ENCODE measurements around the gene SGIP1. TPM values are rescaled to one million over a fixed set of nuclear protein-coding genes. Genes with fewer than 3 reads are reported as not detected.
"Not testable (repeated sequence)": the region's sequence is repeated elsewhere in the genome, so short reads cannot be mapped to it uniquely, and the experiment has no call there.

Gene SGIP1
- polyA plus RNA-seq, 1 experiment: 110 TPM

DNA sequence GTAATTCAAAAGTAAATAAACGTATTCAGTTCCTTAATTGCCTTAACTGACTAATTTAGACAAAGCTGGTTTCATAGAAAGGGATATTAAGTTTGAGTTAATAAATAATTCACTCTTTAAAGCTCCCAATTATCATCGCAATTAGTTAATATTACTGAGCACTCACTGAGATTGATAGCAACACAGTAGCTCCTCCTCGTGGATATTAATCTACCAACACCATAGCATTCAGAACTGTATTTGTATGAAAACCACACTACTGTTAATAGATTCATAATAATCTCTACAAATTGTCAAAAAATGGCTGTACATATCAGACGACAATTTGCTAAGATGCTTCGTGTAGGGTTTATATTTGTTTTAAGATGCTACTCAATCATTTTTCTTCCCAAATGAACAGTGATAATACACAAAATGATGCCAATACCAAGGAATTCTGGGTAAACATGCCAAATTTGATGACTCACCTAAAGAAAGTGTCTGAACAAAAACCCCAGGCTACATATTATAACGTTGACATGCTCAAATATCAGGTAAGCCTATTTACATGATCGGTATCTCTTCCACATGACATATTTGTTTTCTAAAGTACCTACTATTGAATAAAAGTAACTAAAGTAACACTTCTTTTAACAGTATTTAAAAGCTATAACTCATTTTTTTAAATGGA is 199.5 kb downstream of the SGIP1 start:
- TF ChIP-seq, protein P1, sequence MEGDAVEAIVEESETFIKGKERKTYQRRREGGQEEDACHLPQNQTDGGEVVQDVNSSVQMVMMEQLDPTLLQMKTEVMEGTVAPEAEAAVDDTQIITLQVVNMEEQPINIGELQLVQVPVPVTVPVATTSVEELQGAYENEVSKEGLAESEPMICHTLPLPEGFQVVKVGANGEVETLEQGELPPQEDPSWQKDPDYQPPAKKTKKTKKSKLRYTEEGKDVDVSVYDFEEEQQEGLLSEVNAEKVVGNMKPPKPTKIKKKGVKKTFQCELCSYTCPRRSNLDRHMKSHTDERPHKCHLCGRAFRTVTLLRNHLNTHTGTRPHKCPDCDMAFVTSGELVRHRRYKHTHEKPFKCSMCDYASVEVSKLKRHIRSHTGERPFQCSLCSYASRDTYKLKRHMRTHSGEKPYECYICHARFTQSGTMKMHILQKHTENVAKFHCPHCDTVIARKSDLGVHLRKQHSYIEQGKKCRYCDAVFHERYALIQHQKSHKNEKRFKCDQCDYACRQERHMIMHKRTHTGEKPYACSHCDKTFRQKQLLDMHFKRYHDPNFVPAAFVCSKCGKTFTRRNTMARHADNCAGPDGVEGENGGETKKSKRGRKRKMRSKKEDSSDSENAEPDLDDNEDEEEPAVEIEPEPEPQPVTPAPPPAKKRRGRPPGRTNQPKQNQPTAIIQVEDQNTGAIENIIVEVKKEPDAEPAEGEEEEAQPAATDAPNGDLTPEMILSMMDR (IDR thresholded peaks at IDR 0.05; ENCODE audit: low read depth, low read length): no peak
- Histone ChIP-seq H3K9me3 (ENCODE audit: control insufficient read depth, insufficient read depth, low read length) (no peaks in the 10 kb centered on the region), H3K4me3 (ENCODE audit: low read depth, low read length) (no peak overlapping the region), H3K27me3 (ENCODE audit: control insufficient read depth, insufficient read depth, low read length) (no peaks in the 10 kb centered on the region), H3K27ac (ENCODE audit: low read depth, low read length) (no peak overlapping the region)
- DNase-seq (ENCODE audit: low read depth, low spot score): no peak
- POLR2A ChIA-PET: no interaction called here
- CTCF ChIA-PET: interaction anchor here (0.9 to 1.0 kb wide), 2 partner anchors 11 to 12 kb away, joined by 3 read pairs; no protein-coding TSS in a partner anchor

DNA sequence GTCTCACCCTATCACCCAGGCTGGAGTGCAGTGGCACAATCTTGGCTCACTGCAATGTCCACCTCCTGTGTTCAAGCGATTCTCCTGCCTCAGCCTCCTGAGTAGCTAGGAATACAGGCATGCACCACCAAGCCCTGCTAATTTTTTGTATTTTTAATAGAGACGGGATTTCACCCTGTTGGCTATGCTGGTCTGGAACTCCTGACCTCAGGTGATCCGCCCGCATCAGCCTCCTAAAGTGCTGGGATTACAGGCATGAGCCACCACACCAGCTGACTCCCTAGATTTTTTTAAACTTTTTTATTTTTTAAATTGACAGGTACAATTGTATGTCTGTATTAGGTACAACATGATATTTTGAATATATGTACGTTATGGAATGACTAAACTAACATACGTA is 200.6 kb downstream of the SGIP1 start:
- H3K9me3 ChIP-seq (ENCODE audit: control insufficient read depth, insufficient read depth, low read length); CTCF ChIA-PET: not testable (repeated sequence)

DNA sequence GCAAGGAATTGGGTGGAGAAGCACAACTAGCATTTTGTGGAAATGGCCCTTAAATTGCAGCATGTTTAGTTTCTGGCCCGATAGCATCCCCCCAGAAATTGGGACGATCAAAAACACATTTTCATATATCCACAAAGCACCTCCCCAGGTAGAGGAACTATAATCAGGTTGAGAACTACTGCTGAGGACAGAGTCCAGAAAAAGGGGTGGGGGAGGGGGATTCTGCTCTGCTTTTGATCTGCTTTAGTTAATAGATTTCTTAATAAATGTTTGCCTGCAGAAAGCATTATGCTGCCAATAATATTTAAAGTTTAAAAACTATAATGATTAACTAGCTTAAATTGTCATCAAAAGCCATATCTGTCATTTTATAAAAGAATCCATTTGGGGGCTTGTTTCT is 203.9 kb downstream of the SGIP1 start:
- H3K27me3 ChIP-seq (ENCODE audit: control insufficient read depth, insufficient read depth, low read length): no peaks in the 10 kb centered on the region
- TF ChIP-seq, protein P1 (IDR thresholded peaks at IDR 0.05; ENCODE audit: low read depth, low read length): no peak
- H3K27ac ChIP-seq (ENCODE audit: low read depth, low read length): no peak overlapping the region
- H3K4me3 ChIP-seq (ENCODE audit: low read depth, low read length): no peak overlapping the region
- POLR2A ChIA-PET: no interaction called here
- no peaks in the 10 kb centered on the region for H3K9me3 ChIP-seq (ENCODE audit: control insufficient read depth, insufficient read depth, low read length)
- DNase-seq (ENCODE audit: low read depth, low spot score): no peak
- CTCF ChIA-PET: interaction anchor here (2.5 kb wide), 1 partner anchor 12 kb away, joined by 19 read pairs; no protein-coding TSS in a partner anchor

More for the DNA sequence above, 200.6 kb downstream of the SGIP1 start:
- H3K27ac ChIP-seq (ENCODE audit: low read depth, low read length); H3K4me3 ChIP-seq (ENCODE audit: low read depth, low read length); H3K27me3 ChIP-seq (ENCODE audit: control insufficient read depth, insufficient read depth, low read length); POLR2A ChIA-PET; DNase-seq (ENCODE audit: low read depth, low spot score): not testable (repeated sequence)

DNA sequence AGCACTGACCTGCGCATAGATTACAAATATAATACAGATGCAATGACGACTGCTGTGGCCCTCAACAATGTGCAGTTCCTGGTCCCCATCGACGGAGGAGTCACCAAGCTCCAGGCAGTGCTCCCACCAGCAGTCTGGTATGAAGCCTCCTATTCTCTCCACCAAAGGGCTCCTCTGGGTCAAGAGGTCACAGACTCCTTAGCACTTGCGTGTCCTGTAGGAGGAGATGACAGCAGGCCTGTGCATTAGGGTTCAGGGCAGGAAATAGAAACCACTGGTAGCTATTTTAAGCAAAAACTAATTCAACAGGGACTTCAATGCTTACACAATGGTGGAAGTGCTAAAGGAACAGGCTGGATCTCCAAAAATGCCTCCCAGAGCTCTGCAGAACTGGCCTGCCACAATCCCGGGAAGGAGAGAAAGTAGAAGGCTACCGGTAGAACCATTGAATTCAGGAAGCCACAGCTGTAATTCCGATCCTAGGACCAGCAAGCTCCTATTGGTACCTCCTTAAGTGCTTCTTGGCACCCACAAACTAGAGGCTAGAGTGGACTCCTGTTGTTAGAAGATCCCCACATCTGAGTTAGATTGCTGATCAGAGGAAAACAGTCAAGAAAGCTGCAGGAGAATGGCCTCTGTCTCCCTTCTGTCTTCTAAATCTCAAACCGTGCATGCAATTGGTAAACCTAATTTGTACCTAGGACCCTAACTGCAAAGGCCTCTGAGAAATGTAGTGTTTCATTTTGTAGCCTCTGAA is 205.6 kb downstream of the SGIP1 start:
- DNase-seq (ENCODE audit: low read depth, low spot score): no peak
- no peak overlapping the region for H3K27ac ChIP-seq (ENCODE audit: low read depth, low read length)
- POLR2A ChIA-PET: no interaction called here
- CTCF ChIA-PET: interaction anchor here (1.3 kb wide), 1 partner anchor 13 kb away, joined by 7 read pairs; no protein-coding TSS in a partner anchor
- H3K4me3 ChIP-seq (ENCODE audit: low read depth, low read length): no peak overlapping the region
- no peaks in the 10 kb centered on the region for H3K9me3 ChIP-seq (ENCODE audit: control insufficient read depth, insufficient read depth, low read length)
- no peaks in the 10 kb centered on the region for H3K27me3 ChIP-seq (ENCODE audit: control insufficient read depth, insufficient read depth, low read length)
- TF ChIP-seq, protein P1 (IDR thresholded peaks at IDR 0.05; ENCODE audit: low read depth, low read length): no peak

DNA sequence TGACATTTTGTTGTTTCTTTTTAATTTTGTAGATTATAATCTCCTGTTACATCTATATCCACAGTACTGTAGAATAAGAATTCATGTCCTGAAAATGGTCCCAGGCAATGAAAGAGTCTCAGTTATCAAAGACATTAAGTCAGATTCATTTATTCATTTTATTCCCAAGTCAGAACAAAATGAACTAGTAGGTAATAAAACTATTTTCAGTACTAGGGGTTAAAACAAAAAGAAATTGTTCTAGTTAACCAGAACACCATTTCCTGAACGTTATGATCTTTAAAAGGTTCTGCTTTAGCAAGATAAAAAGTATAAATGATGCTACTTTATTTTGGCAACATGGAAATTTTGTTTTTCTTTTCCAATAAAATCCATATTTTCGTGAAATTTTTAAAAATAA is 211.5 kb downstream of the SGIP1 start:
- CTCF ChIA-PET: interaction anchor here (0.6 to 1.4 kb wide), 3 partner anchors 12 to 20 kb away, joined by 3 to 6 read pairs (median 3); no protein-coding TSS in a partner anchor
- TF ChIP-seq, protein P1 (IDR thresholded peaks at IDR 0.05; ENCODE audit: low read depth, low read length): no peak
- POLR2A ChIA-PET: no interaction called here
- no peak for DNase-seq (ENCODE audit: low read depth, low spot score)
- no peak overlapping the region for H3K4me3 ChIP-seq (ENCODE audit: low read depth, low read length)
- H3K27me3 ChIP-seq (ENCODE audit: control insufficient read depth, insufficient read depth, low read length): no peaks in the 10 kb centered on the region
- H3K27ac ChIP-seq (ENCODE audit: low read depth, low read length): no peak overlapping the region
- H3K9me3 ChIP-seq (ENCODE audit: control insufficient read depth, insufficient read depth, low read length): no peaks in the 10 kb centered on the region

Measured in AG04450 (cell line).